CD14-positive monocyte (primary cell): ENCODE data around the gene POU6F2. TPM values are rescaled to one million over a fixed set of nuclear protein-coding genes. Genes with fewer than 3 reads are reported as not detected.

Source experiments
- DNase-seq, 3 donors: peaks; one replicate each; pipeline ENCODE4 v3.0.0-alpha.2; 2011 to 2022
- H2AFZ ChIP-seq: 2 replicates; pipeline ENCODE4 v1.6.0; 2012; ENCODE audit warnings: mild to moderate bottlenecking, low read depth, low read length, inconsistent platforms; ENCODE audit not compliant: insufficient read depth, poor library complexity, severe bottlenecking
- H3K27ac ChIP-seq, 2 donors: 1 replicate in 1 of 2; 2 replicates in 1 of 2; pipeline ENCODE4 v1.5.1; 2012 to 2013; ENCODE audit warnings: low read length in 2 of 2, control low read depth in 1 of 2, inconsistent platforms in 1 of 2, low read depth in 1 of 2, mild to moderate bottlenecking in 1 of 2
- H3K27me3 ChIP-seq, 2 donors: one replicate each; pipeline versions ENCODE4 v1.6.0 to v1.6.1; 2011 to 2013; ENCODE audit warnings: low read length in 2 of 2; ENCODE audit not compliant: control insufficient read depth in 2 of 2, insufficient read depth in 2 of 2
- H3K36me3 ChIP-seq, 2 donors: replicated peaks in 1 of 2; 1 replicate in 1 of 2; 2 replicates in 1 of 2; pipeline versions ENCODE4 v1.5.1 to v1.6.1; 2012 to 2013; ENCODE audit warnings: low read length in 2 of 2, control low read depth in 1 of 2, inconsistent platforms in 1 of 2, mild to moderate bottlenecking in 1 of 2; ENCODE audit not compliant: insufficient read depth in 2 of 2, control insufficient read depth in 1 of 2
- H3K4me1 ChIP-seq, 2 donors: 1 replicate in 1 of 2; 2 replicates in 1 of 2; pipeline versions ENCODE4 v1.5.1 to v1.6.1; 2012 to 2013; ENCODE audit warnings: low read length in 2 of 2, control low read depth in 1 of 2, inconsistent platforms in 1 of 2, mild to moderate bottlenecking in 1 of 2, moderate library complexity in 1 of 2; ENCODE audit not compliant: insufficient read depth in 2 of 2, control insufficient read depth in 1 of 2
- H3K4me2 ChIP-seq: replicated peaks from 2 replicates; pipeline ENCODE3; 2012; ENCODE audit warnings: low read length, moderate library complexity, mild to moderate bottlenecking; ENCODE audit not compliant: poor library complexity, severe bottlenecking; ENCODE audit errors: extremely low read depth
- H3K4me3 ChIP-seq, 3 experiments: fragments of 200-600 bp in 1 of 3; sonication (generic) in 1 of 3; replicated peaks in 1 of 3; 1 replicate in 2 of 3; 2 replicates in 1 of 3; pipeline ENCODE4 v1.5.1; 2011 to 2013; ENCODE audit warnings: low read length in 3 of 3, mild to moderate bottlenecking in 3 of 3, control low read depth in 2 of 3, low read depth in 2 of 3, inconsistent platforms in 1 of 3, moderate library complexity in 1 of 3
- H3K79me2 ChIP-seq: 2 replicates; pipeline ENCODE4 v1.6.0; 2012; ENCODE audit warnings: mild to moderate bottlenecking, control low read depth, inconsistent platforms, low read length, moderate library complexity; ENCODE audit not compliant: insufficient read depth
- H3K9ac ChIP-seq: 2 replicates; pipeline ENCODE4 v1.6.0; 2017; ENCODE audit warnings: low read length, mild to moderate bottlenecking; ENCODE audit not compliant: insufficient read depth, poor library complexity, severe bottlenecking
- H3K9me3 ChIP-seq, 2 donors: replicated peaks in 1 of 2; 1 replicate in 1 of 2; 2 replicates in 1 of 2; pipeline versions ENCODE4 v1.5.1 to v1.6.1; 2012 to 2013; ENCODE audit warnings: low read length in 2 of 2, control low read depth in 1 of 2; ENCODE audit not compliant: control insufficient read depth in 1 of 2, insufficient read depth in 1 of 2
- H4K20me1 ChIP-seq: 2 replicates; pipeline ENCODE4 v1.6.0; 2012; ENCODE audit warnings: mild to moderate bottlenecking, low read length, control low read depth, moderate library complexity; ENCODE audit not compliant: insufficient read depth
- H3K27ac Mint-ChIP-seq, 7 donors: one replicate each; pipeline ENCODE4 v1.8.0; 2020; ENCODE audit warnings: mild to moderate bottlenecking in 7 of 7, mixed read lengths in 7 of 7, moderate library complexity in 6 of 7, inconsistent platforms in 2 of 7
- H3K27me3 Mint-ChIP-seq, 3 donors: one replicate each; pipeline ENCODE4 v1.8.0; 2021 to 2022; ENCODE audit warnings: low read depth in 3 of 3, mild to moderate bottlenecking in 3 of 3, mixed read lengths in 3 of 3, moderate library complexity in 3 of 3, inconsistent platforms in 1 of 3
- H3K36me3 Mint-ChIP-seq, 2 donors: one replicate each; pipeline ENCODE4 v1.8.0; 2020; ENCODE audit warnings: mixed read lengths in 2 of 2, inconsistent platforms in 1 of 2, mild to moderate bottlenecking in 1 of 2
- H3K4me1 Mint-ChIP-seq: one replicate; pipeline ENCODE4 v1.8.0; 2020; ENCODE audit warnings: mild to moderate bottlenecking, mixed read lengths
- H3K4me3 Mint-ChIP-seq, 2 donors: one replicate each; pipeline ENCODE4 v1.8.0; 2020; ENCODE audit warnings: mild to moderate bottlenecking in 2 of 2, mixed read lengths in 2 of 2, moderate library complexity in 1 of 2
- H3K9me3 Mint-ChIP-seq, 7 donors: one replicate each; pipeline ENCODE4 v1.8.0; 2020 to 2022; ENCODE audit warnings: mixed read lengths in 7 of 7, mild to moderate bottlenecking in 6 of 7, moderate library complexity in 6 of 7, inconsistent platforms in 2 of 7
- WGBS: methylation state at CpG from one replicate; pipeline ENCODE4 v1.1.5; 2013; ENCODE audit warnings: missing lambda C conversion rate; ENCODE audit not compliant: insufficient coverage; 5-methylcytosine and 5-hydroxymethylcytosine counted together
- intact Hi-C, 2 donors: fragments of 100-400 bp; cut with micrococcal nuclease; formaldehyde crosslinking; loops; one replicate each; pipeline versions ENCODE4 v1.15.0 to v1.15.1; 2023
- polyA plus RNA-seq, 3 donors: library from polyadenylated mRNA; depleted of rRNA in 1 of 3; unstranded in 2 of 3; stranded (reverse) in 1 of 3; fragments of 300-500 nt in 2 of 3; fragments of >200 nt in 1 of 3; fragmentation: Illumina TruSeq in 2 of 3; gene quantifications; 1 replicate in 2 of 3; 2 replicates in 1 of 3; pipeline ENCODE4 v1.2.3, GENCODE V29; 2012 to 2021
- TF ChIP-seq, protein P1 (sequence below): fragments of 200-600 bp; IDR thresholded peaks from one replicate; pipeline ENCODE4 v1.8.0; 2022; ENCODE audit warnings: antibody characterized with exemption, mild to moderate bottlenecking

POU6F2 gene
- polyA plus RNA-seq, 3 donors, result not detected

DNA sequence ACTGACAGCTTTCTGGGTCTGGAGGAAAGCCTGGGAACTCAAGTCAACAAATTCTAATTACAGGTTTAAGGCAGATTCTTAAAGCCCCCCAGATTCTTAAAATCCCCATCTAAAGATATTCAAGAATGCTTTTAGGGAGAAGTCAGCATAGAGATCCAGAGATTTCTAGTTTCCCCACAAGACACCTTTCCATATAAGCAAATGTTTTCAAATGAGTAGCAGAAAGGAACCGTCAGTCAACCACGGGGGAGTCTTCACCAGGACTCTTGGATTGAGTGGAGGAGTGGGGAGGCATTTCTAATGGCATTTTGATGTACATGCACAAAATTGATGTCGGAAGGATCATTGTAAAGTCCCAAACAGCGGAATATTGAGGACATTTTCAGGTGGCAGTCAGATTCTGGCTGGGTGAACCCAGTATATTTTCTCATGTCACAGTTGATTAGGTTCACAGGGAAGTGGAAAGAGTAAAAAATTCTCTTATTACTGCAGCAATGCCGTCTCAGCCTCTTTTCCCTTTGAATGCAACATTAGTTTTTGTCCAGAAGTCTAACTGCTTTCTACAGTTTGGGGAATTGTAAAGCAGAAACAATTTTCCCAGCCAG is 396.8 kb downstream of the POU6F2 start:
- Histone ChIP-seq H3K27ac (no peak overlapping the region), H3K4me1 (no peaks in the 10 kb centered on the region), H3K9ac (no peak overlapping the region), H3K4me2 (no peak overlapping the region), H3K36me3 (no peaks in the 10 kb centered on the region), H3K4me3 (no peak overlapping the region), H4K20me1 (no peaks in the 10 kb centered on the region), H3K9me3 (no peaks in the 10 kb centered on the region), H2AFZ (no peak overlapping the region), H3K27me3 (no peaks in the 10 kb centered on the region), H3K79me2 (no peaks in the 10 kb centered on the region)
- 97% methylated on average over 3 of the region's 5 CpGs for WGBS
- no peak for DNase-seq
- Mint-ChIP-seq H3K36me3 (no peaks in the 10 kb centered on the region), H3K4me3 (no peak overlapping the region), H3K27me3 (peaks cover 0 to 3% (median 2%) of the 10 kb centered on the region in 3 donors), H3K9me3 (peaks cover 0 to 6% (median 1%) of the 10 kb centered on the region in 7 donors), H3K27ac (no peak overlapping the region), H3K4me1 (no peaks in the 10 kb centered on the region)
- intact Hi-C loops, result no loop called here
- TF ChIP-seq, protein P1, sequence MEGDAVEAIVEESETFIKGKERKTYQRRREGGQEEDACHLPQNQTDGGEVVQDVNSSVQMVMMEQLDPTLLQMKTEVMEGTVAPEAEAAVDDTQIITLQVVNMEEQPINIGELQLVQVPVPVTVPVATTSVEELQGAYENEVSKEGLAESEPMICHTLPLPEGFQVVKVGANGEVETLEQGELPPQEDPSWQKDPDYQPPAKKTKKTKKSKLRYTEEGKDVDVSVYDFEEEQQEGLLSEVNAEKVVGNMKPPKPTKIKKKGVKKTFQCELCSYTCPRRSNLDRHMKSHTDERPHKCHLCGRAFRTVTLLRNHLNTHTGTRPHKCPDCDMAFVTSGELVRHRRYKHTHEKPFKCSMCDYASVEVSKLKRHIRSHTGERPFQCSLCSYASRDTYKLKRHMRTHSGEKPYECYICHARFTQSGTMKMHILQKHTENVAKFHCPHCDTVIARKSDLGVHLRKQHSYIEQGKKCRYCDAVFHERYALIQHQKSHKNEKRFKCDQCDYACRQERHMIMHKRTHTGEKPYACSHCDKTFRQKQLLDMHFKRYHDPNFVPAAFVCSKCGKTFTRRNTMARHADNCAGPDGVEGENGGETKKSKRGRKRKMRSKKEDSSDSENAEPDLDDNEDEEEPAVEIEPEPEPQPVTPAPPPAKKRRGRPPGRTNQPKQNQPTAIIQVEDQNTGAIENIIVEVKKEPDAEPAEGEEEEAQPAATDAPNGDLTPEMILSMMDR, result no peak

DNA sequence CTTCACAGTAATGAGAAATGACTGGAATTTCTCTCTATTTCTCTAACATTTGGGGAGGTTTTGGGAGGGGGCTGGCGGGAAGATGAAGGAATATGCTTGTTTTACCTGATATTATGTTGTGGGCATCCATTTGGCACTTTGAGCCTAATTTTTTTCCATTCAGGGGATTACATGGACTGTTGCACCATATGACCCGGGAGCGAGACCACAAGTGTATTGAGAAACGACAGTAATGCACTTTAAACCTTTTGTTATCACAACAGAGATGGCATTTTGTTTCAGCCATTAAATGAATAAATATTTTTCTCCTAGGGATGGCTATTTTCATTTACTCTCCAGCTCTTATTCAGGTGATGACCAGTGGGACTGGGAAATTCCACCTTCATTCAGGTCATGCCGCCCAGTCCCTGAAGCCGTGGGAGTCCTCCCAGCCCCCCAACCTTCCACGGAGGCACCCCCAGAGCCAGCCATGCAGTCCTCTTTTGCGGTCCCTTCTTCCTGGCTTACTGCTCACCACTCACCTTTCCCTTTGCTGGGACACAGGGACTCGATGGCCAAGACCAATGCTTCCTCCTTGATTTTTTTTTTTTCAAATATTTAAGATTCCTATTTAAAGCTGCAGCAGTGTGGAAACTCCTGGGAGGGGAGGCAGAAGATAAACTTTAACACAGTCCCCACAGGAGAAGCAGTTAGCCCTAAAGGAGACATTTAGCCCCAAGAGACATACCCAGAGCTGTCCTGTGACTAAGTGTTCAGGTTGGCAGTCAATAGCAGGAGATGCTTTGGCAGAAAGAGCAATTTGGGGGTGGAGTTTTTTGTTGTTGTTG is 397.6 kb downstream of the POU6F2 start:
- H3K27ac Mint-ChIP-seq, result no peak overlapping the region
- no peak overlapping the region for H3K4me3 ChIP-seq
- no peak overlapping the region for H3K4me2 ChIP-seq
- peaks cover 0 to 3% (median 2%) of the 10 kb centered on the region in 3 donors for H3K27me3 Mint-ChIP-seq
- H3K9ac ChIP-seq, result no peak overlapping the region
- no peaks in the 10 kb centered on the region for H3K4me1 ChIP-seq
- no peaks in the 10 kb centered on the region for H3K4me1 Mint-ChIP-seq
- TF ChIP-seq, protein P1, result no peak
- no peak overlapping the region for H3K4me3 Mint-ChIP-seq
- H3K79me2 ChIP-seq, result no peaks in the 10 kb centered on the region
- H3K36me3 ChIP-seq, result no peaks in the 10 kb centered on the region
- no peaks in the 10 kb centered on the region for H4K20me1 ChIP-seq
- H3K9me3 Mint-ChIP-seq, result peaks cover 0 to 4% (median under 1%) of the 10 kb centered on the region in 7 donors
- H3K9me3 ChIP-seq, result no peaks in the 10 kb centered on the region
- H3K27me3 ChIP-seq, result no peaks in the 10 kb centered on the region
- DNase-seq, result no peak
- no peak overlapping the region for H3K27ac ChIP-seq
- no peak overlapping the region for H2AFZ ChIP-seq
- intact Hi-C loops, result no loop called here
- no peaks in the 10 kb centered on the region for H3K36me3 Mint-ChIP-seq
- WGBS, result 58% methylated on average over 2 of the region's 9 CpGs
